Measurements from ENCODE around the gene TNNT2. TPM values are rescaled to one million over a fixed set of nuclear protein-coding genes. Genes with fewer than 3 reads are reported as not detected.

Gene TNNT2
- total RNA-seq, 1 donor from 2014 or later, result not detected

- no peak overlapping the region for H3K27ac Mint-ChIP-seq
- H3K27me3 Mint-ChIP-seq (ENCODE audit: low read depth), result peaks cover 2% of the 10 kb centered on the region
- H3K9me3 Mint-ChIP-seq, result no peaks in the 10 kb centered on the region
- H3K36me3 Mint-ChIP-seq (ENCODE audit: low read depth), result no peaks in the 10 kb centered on the region
- no peak for DNase-seq (ENCODE audit: low spot score)
- intact Hi-C loops (cut with micrococcal nuclease), result no loop called here
- H3K4me3 Mint-ChIP-seq (ENCODE audit: low read depth), result no peak overlapping the region
- H3K4me1 Mint-ChIP-seq (ENCODE audit: low read depth), result no peaks in the 10 kb centered on the region
Observed at GRCh38 chr1:201411292-201411691, 33.8 kb upstream of the TNNT2 start.

GRCh38 chr1:201409440-201409839, 32.0 kb upstream of the TNNT2 start:
- DNase-seq (ENCODE audit: low spot score), result no peak
- Mint-ChIP-seq H3K4me3 (ENCODE audit: low read depth) (no peak overlapping the region), H3K27ac (no peak overlapping the region), H3K9me3 (no peaks in the 10 kb centered on the region), H3K36me3 (ENCODE audit: low read depth) (no peaks in the 10 kb centered on the region), H3K4me1 (ENCODE audit: low read depth) (no peaks in the 10 kb centered on the region), H3K27me3 (ENCODE audit: low read depth) (peaks cover 2% of the 10 kb centered on the region)
- intact Hi-C loops (cut with micrococcal nuclease), result no loop called here

GRCh38 chr1:201408834-201409200, 31.3 kb upstream of the TNNT2 start:
- no peaks in the 10 kb centered on the region for H3K36me3 Mint-ChIP-seq (ENCODE audit: low read depth)
- H3K4me1 Mint-ChIP-seq (ENCODE audit: low read depth), result no peaks in the 10 kb centered on the region
- H3K27ac Mint-ChIP-seq, result no peak overlapping the region
- intact Hi-C loops (cut with micrococcal nuclease), result no loop called here
- no peak for DNase-seq (ENCODE audit: low spot score)
- H3K27me3 Mint-ChIP-seq (ENCODE audit: low read depth), result peaks cover 2% of the 10 kb centered on the region
- no peaks in the 10 kb centered on the region for H3K9me3 Mint-ChIP-seq
- H3K4me3 Mint-ChIP-seq (ENCODE audit: low read depth), result no peak overlapping the region

GRCh38 chr1:201408176-201408833, 30.8 kb upstream of the TNNT2 start:
- H3K9me3 Mint-ChIP-seq, result no peaks in the 10 kb centered on the region
- H3K36me3 Mint-ChIP-seq (ENCODE audit: low read depth), result no peaks in the 10 kb centered on the region
- no peaks in the 10 kb centered on the region for H3K4me1 Mint-ChIP-seq (ENCODE audit: low read depth)
- H3K4me3 Mint-ChIP-seq (ENCODE audit: low read depth), result no peak overlapping the region
- H3K27me3 Mint-ChIP-seq (ENCODE audit: low read depth), result peaks cover 2% of the 10 kb centered on the region
- intact Hi-C loops (cut with micrococcal nuclease), result no loop called here
- DNase-seq (ENCODE audit: low spot score), result peak; percentile 60
- no peak overlapping the region for H3K27ac Mint-ChIP-seq

GRCh38 chr1:201406831-201407406, 29.4 kb upstream of the TNNT2 start:
- Mint-ChIP-seq H3K4me1 (ENCODE audit: low read depth) (no peaks in the 10 kb centered on the region), H3K36me3 (ENCODE audit: low read depth) (no peaks in the 10 kb centered on the region), H3K4me3 (ENCODE audit: low read depth) (no peak overlapping the region), H3K27ac (no peak overlapping the region), H3K9me3 (no peaks in the 10 kb centered on the region), H3K27me3 (ENCODE audit: low read depth) (peaks cover 2% of the 10 kb centered on the region)
- intact Hi-C loops (cut with micrococcal nuclease), result no loop called here
- no peak for DNase-seq (ENCODE audit: low spot score)

- H3K9me3 Mint-ChIP-seq, result no peaks in the 10 kb centered on the region
- H3K4me3 Mint-ChIP-seq (ENCODE audit: low read depth), result no peak overlapping the region
- intact Hi-C loops (cut with micrococcal nuclease), result no loop called here
- DNase-seq (ENCODE audit: low spot score), result no peak
- H3K4me1 Mint-ChIP-seq (ENCODE audit: low read depth), result no peaks in the 10 kb centered on the region
- H3K27me3 Mint-ChIP-seq (ENCODE audit: low read depth), result peaks cover 8% of the 10 kb centered on the region
- H3K36me3 Mint-ChIP-seq (ENCODE audit: low read depth), result no peaks in the 10 kb centered on the region
- H3K27ac Mint-ChIP-seq, result no peak overlapping the region
Observed at GRCh38 chr1:201405484-201405831, 28.0 kb upstream of the TNNT2 start.

GRCh38 chr1:201404722-201405483, 27.4 kb upstream of the TNNT2 start:
- Mint-ChIP-seq H3K4me1 (ENCODE audit: low read depth) (no peaks in the 10 kb centered on the region), H3K36me3 (ENCODE audit: low read depth) (no peaks in the 10 kb centered on the region), H3K27ac (no peak overlapping the region), H3K27me3 (ENCODE audit: low read depth) (peaks cover 13% of the 10 kb centered on the region), H3K4me3 (ENCODE audit: low read depth) (no peak overlapping the region), H3K9me3 (no peaks in the 10 kb centered on the region)
- DNase-seq (ENCODE audit: low spot score), result no peak
- intact Hi-C loops (cut with micrococcal nuclease), result no loop called here

GRCh38 chr1:201404055-201404454, 26.6 kb upstream of the TNNT2 start:
- Mint-ChIP-seq H3K27me3 (ENCODE audit: low read depth) (peaks cover 14% of the 10 kb centered on the region), H3K27ac (no peak overlapping the region), H3K9me3 (no peaks in the 10 kb centered on the region), H3K4me1 (ENCODE audit: low read depth) (no peaks in the 10 kb centered on the region), H3K4me3 (ENCODE audit: low read depth) (no peak overlapping the region), H3K36me3 (ENCODE audit: low read depth) (no peaks in the 10 kb centered on the region)
- DNase-seq (ENCODE audit: low spot score), result no peak
- intact Hi-C loops (cut with micrococcal nuclease), result no loop called here

GRCh38 chr1:201403359-201403758, 25.9 kb upstream of the TNNT2 start:
- Mint-ChIP-seq H3K27me3 (ENCODE audit: low read depth) (peaks cover 20% of the 10 kb centered on the region), H3K4me3 (ENCODE audit: low read depth) (no peak overlapping the region), H3K4me1 (ENCODE audit: low read depth) (no peaks in the 10 kb centered on the region), H3K27ac (no peak overlapping the region), H3K36me3 (ENCODE audit: low read depth) (no peaks in the 10 kb centered on the region), H3K9me3 (no peaks in the 10 kb centered on the region)
- intact Hi-C loops (cut with micrococcal nuclease), result no loop called here
- DNase-seq (ENCODE audit: low spot score), result no peak

- Mint-ChIP-seq H3K4me3 (ENCODE audit: low read depth) (no peak overlapping the region), H3K27ac (no peak overlapping the region), H3K9me3 (no peaks in the 10 kb centered on the region), H3K4me1 (ENCODE audit: low read depth) (no peaks in the 10 kb centered on the region), H3K27me3 (ENCODE audit: low read depth) (peaks cover 31% of the 10 kb centered on the region), H3K36me3 (ENCODE audit: low read depth) (no peaks in the 10 kb centered on the region)
- intact Hi-C loops (cut with micrococcal nuclease), result no loop called here
- DNase-seq (ENCODE audit: low spot score), result no peak
Observed at GRCh38 chr1:201401700-201402099, 24.2 kb upstream of the TNNT2 start.

GRCh38 chr1:201400852-201401230, 23.4 kb upstream of the TNNT2 start:
- Mint-ChIP-seq H3K27ac (no peak overlapping the region), H3K27me3 (ENCODE audit: low read depth) (peaks cover 35% of the 10 kb centered on the region), H3K4me1 (ENCODE audit: low read depth) (no peaks in the 10 kb centered on the region), H3K4me3 (ENCODE audit: low read depth) (no peak overlapping the region), H3K36me3 (ENCODE audit: low read depth) (no peaks in the 10 kb centered on the region), H3K9me3 (no peaks in the 10 kb centered on the region)
- intact Hi-C loops (cut with micrococcal nuclease), result no loop called here
- DNase-seq (ENCODE audit: low spot score), result no peak

GRCh38 chr1:201400212-201400851, 22.9 kb upstream of the TNNT2 start:
- Mint-ChIP-seq H3K4me3 (ENCODE audit: low read depth) (no peak overlapping the region), H3K27ac (no peak overlapping the region), H3K4me1 (ENCODE audit: low read depth) (no peaks in the 10 kb centered on the region), H3K36me3 (ENCODE audit: low read depth) (no peaks in the 10 kb centered on the region), H3K27me3 (ENCODE audit: low read depth) (peaks cover 38% of the 10 kb centered on the region), H3K9me3 (no peaks in the 10 kb centered on the region)
- no peak for DNase-seq (ENCODE audit: low spot score)
- intact Hi-C loops (cut with micrococcal nuclease), result no loop called here

Data from activated T-helper 2 cell treated with anti-CD3 and anti-CD28 coated beads, Interferon-gamma antibody, Interleukin-2, Interleukin-4, amounts not matched to agents 10 μg/mL and 5 μg/mL and 100 μg/mL, durations not matched to agents 14 hours and 24 hours and 36 hours (primary cell).